GM08714 (cell line): ENCODE results near the gene NDUFB3.

ENCODE experiments used
- H3K4me3 ChIP-seq: fragments of 200-500 bp; sonication (Bioruptor generic); 2 replicates; pipeline ENCODE4 v1.5.1; 2014; ENCODE audit warnings: mild to moderate bottlenecking, low read length, inconsistent platforms
- ZNF274 ChIP-seq: IDR thresholded peaks from 2 replicates; pipeline ENCODE4 v1.6.1; 2012; ENCODE audit warnings: mild to moderate bottlenecking, low read depth, low read length

Gene NDUFB3

DNA sequence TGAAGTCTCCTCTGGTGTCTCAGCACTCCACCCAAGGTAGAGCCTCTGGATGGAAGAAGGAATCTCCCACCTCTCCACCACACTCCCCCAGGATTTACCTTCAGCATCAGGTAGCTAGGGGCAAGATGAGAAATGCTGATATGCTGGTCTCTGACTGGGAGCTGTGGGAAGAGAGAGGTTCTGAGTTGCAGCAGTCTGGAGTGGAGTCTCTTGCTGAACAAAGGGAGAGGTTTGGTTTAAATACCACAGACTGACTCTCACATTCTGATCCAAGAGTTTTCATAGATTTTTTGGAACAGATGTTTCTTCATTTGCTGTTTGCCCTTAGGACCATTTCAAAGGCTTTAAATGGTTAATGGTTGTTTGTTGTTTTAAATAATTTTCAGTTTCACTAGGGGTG, 43.0 kb downstream of the NDUFB3 start:
- no peak for TF ChIP-seq ZNF274
- H3K4me3 ChIP-seq, result peak overlapping the region; percentile 44; the same call in 1 of the 2 replicates

DNA sequence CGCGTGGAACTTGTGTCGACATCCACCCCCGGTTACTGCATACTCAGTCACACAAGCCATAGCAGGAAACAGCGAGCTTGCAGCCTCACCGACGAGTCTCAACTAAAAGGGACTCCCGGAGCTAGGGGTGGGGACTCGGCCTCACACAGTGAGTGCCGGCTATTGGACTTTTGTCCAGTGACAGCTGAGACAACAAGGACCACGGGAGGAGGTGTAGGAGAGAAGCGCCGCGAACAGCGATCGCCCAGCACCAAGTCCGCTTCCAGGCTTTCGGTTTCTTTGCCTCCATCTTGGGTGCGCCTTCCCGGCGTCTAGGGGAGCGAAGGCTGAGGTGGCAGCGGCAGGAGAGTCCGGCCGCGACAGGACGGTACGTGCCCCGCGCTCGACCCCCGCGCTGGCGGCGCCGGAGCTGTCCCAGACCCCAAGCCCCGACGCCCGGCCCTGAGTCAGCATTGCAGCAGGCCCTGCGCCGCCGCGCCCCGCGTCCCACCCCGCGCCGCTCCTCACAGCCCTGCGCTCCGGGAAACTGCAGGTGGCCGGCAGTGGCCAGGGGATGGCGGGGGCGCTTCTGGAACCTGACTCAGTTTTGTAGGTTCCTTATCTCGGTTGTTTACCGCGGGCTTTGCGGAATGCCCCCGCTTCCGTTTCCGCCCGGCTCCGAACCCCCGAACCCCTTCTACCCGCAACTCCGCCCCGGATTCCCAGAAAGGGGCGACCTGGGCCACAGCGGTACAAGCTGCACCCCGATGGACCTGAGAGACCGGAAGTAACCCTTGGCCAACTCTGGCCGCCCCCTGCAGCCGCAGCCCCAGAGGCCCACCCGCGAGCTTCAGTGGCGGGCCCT, 44.5 kb downstream of the NDUFB3 start, which contains the start of gene CFLAR:
Gene CFLAR (plus strand): TSS at position 50 of the 844 bp plus-strand sequence. CDS start 13,702 bp downstream, outside the sequence.
- no peak for TF ChIP-seq ZNF274
- peak within 1 kb of the TSS; percentile 100 for H3K4me3 ChIP-seq

DNA sequence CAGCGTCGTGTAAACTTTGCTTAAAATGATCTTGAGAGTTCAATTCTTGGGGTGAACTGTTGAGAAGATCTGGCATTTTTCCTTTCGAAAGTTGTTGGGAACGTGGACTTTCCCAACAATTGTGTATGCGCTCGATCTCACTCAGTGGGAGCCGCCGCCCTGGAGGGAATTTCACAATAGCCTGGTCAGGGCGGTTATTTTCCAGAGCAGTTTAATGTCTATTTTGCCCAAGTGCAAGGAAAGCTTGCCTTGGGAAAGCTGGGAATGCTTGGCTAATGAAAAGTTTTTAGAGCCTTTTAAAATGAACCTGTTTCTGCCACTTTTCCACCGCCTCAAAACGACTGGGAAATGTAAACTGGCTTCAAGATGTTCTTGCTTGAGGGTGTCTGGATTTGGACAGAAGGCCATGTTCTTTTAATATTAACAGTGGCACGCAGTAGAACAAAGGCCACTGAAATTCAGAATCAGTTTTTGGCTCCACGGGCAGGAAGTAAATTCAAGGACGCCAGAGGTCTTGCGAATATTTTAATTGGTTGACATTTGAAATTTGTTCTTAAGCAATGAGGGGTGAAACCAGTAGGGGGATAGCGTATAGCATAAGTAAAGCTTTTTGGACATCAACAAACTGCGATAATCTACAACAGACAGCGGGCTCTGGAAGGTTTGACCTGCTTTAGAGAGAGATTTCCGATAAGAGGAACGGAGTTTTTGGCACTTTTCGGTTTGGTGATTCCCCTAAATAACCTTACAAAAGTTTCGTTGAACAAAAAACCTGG, 45.3 kb downstream of the NDUFB3 start:
- H3K4me3 ChIP-seq, result peak overlapping the region; percentile 100
- TF ChIP-seq ZNF274, result no peak

DNA sequence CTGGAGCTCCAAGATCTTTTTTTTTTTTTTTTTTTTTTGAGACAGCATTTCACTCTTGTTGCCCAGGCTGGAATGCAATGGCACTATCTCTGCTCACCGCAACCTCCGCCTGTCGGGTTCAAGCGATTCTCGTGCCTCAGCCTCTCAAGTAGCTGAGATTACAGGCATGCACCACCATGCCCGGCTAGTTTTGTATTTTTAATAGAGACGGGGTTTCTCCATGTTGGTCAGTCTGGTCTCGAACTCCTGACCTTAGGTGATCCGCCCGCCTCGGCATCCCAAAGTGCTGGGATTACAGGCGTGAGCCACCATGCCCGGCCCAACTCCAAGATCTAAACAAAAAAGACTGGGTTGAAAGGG, 45.9 kb downstream of the NDUFB3 start:
- H3K4me3 ChIP-seq, result peak overlapping the region; percentile 100

DNA sequence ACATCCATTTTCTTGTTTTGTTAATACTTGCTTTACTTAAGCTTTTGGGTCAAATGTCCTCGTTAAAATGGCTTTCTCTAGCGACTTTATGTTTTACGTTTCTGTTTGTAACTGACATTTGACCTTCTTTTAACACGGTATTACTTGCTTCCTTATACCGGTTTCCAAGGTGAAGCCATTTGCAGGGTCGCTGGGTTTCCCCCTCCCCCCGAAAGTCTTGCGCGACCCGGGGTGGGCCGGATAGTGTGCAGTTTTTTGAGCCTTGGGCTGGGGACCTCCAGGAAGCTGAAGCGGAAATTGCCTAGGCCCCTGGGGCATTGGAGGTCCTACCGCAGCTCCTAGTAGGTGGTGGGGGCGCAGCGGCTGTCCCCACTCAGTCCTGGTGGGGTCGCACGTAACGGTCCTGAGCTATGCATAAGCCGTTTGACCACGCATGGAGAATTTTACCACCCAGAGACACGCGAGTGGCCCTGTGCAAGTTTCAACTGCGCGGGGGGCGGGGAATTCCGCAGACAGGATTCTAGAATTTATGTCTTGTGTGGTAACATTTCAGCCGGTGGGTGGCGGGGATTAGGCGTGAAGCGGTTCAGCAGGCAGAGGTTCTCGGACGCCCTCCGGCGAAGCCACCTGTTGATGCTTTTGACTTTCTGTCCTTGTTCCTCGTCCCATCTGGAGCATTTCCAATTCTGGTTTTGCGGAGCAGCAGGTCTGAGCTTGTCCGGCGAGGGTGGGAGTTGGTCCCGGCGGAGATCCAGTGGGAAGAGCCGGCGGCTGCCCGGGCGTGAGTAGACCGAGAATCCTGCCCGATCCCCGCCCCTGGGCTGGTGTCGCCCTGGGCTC, 46.5 kb downstream of the NDUFB3 start:
- peak overlapping the region; percentile 100 for H3K4me3 ChIP-seq
- TF ChIP-seq ZNF274, result no peak

DNA sequence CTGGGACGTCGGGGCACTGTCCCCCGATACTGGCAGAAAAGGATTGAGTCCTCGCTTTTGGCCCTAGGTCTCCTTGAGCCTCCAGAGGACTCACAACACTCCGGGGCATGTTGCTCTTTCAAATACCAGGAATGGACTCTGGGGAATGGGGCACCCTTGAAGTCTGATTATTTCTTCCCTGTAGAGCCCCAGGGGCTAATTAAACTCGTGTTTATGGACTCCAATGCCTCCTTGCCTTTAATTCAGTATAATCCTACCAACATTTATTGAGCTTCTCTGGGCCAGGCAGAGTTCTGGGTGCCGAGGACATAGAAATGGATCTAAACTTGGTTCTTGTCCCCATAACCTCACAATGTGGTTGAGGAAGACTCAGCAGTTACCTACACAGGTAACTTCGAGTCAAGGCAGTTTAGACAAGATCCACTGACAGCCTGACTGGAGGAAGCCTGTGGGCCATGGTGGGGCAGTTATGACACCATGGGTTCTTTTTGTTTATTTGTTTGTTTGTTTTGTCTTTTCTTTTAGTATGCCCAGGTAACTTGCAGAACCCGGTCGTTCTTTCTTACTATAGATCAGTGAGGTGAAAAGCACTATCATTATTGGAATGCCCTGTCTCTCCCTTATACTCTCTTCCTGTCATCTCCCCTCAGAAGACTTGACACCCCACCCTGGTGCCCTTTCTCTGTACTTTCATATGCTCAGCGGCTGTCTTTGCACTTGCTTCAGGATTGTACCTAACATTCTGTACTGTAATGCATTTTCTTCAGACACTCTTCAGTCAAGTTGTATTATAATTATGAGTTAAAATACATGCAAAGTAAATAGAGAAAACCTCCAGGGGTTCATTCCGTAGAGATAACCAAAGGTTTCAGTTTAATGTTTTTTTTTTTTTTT, 47.4 kb downstream of the NDUFB3 start:
- no peak for TF ChIP-seq ZNF274
- H3K4me3 ChIP-seq, result peak overlapping the region; percentile 100

DNA sequence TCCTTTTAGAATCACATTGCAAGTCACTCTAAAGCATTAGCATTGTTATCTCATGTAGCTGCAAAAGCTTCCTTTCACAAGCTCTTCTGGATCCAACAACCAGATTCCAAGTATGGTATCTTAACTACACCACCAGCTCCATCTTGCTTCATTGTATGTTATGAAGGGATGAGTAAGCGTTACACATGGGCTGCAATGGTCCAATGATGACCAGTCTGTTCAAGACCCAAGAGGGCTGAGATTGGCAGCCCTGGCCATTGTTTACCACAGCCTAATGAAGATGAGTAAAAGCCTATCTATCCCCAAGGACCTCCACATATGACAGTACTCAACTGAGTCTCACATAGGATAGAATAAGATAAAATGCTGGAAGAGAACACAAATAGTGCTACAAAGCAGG, 50.5 kb downstream of the NDUFB3 start:
- peak overlapping the region; percentile 100 for H3K4me3 ChIP-seq
- TF ChIP-seq ZNF274, result no peak

DNA sequence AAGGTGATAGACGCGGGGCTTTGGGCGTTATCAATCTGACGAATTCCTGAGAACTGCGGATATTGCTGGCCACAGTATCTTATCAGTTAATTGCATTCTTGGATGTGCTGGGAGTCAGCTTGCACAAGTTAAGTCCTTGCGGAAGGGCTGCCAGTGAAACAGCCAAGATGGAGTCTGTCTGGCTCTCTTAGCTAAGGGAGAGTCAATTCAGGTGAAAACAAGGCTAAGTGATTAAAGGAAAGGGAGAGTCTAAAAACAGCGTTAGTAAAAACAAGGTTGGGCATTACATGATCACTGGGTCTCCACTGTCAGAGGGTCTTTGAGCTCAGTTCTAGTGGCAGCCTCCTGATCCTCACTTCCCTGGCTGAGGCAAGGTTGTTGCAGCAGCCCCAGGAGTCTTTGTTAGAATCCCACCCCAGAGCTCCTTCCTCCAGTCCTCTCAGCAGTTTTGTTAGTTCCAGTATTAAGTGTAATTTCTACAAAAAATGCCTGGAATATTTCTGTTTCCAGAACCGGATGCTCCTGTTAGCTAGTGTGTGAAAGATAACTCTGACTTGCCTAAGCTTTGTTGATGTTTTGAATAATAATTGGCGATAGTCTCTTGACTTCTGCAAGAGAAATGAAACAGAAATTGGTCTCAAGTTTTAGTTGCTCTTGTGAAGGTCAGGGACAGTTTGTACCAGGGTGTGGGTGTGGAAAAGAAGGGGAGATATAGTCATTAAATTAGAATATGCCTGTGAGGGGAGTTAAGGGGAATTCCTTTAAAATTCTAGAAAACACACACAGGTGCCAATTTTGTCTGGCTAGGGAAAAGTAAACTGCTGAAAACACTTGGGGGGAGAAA, 54.7 kb downstream of the NDUFB3 start:
- H3K4me3 ChIP-seq, result peak overlapping the region; percentile 76; the same call in 1 of the 2 replicates
- TF ChIP-seq ZNF274, result no peak

DNA sequence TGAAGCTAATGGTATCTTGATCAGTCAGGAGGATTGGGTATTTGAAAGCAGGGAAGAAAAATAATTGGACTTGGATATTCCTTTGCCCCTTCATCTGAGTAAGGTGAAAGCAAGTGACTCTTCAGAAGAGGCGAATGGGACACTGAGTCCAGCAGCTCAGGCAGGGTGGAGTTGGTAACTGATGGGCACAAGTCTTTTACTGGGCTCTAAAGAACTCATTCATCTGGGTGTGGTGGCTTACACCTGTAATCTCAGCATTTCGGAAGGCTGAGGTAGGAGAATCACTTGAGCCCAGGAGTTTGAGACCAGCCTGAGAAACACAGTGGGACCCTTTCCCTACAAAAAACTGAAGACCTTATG, 55.3 kb downstream of the NDUFB3 start:
- no peak for TF ChIP-seq ZNF274
- peak overlapping the region; percentile 76 for H3K4me3 ChIP-seq

DNA sequence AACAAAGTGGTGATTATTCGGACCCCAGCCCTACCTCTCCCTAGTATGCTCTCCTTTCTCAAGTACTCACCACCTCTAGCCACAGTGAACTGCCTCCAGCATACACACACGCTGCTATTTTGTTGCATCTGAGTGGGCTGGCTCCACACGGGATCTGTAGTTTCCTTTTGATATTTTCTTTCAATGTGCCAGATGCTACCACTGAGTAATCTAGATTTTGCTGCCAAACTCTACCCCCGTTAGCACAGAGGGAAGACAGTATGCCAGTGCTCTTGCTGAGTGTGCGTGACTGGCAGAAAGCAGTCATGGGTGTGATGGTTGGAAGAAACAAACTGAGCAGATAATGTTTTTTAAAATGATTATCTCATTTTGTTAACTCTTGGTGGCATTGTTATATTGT, 55.8 kb downstream of the NDUFB3 start:
- H3K4me3 ChIP-seq, result peak overlapping the region; percentile 76
- TF ChIP-seq ZNF274, result no peak

DNA sequence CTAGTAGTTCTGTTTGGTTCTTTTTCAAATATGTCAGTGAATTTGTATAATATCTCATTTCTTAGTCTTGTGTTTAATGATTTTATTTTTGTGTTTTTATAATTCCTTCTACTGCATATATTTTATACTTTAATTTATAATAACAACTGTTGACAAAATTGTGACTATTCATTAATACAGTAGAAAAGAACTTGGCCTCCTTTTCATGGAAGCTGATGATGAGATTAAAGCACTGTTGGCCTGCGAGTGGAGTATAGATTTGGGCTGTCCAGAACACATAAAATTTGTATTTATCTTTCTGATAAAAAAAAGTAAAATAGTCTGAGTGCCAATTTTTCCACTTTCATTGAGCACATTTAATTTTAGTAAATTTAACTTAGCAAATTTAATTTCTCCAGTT, 56.2 kb downstream of the NDUFB3 start:
- TF ChIP-seq ZNF274, result no peak
- H3K4me3 ChIP-seq, result no peak overlapping the region

DNA sequence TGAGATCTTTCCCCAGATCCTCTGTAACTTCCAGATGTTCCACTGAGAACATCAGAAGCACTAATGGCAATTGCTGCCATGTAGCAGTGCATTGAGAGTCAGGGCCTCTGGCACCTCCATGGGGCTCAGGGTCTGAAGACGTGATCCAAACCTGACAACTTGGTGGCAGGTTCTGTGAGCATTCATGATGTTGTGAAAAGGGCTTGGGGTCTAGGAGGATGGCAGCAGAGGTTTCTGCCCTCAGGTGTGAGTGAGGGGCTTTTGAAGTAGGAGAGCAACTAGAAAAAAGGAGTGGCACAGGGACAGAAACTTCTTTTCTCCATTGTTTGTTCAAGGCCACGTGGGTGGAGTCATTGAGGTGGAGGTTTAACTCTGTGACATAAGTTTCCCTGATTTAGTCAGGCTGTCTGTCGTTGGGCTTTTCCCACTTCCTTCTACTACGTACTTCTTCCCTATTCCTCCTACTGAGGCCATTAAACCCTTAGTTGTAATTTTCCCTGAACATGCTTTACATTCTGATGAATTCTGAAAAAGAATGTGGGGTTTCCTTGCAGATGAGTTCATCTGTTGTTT, 57.2 kb downstream of the NDUFB3 start:
- peak overlapping the region; percentile 58 for H3K4me3 ChIP-seq
- TF ChIP-seq ZNF274, result no peak
